ENCODE data around the gene P3H4. TPM values are rescaled to one million over a fixed set of nuclear protein-coding genes. Genes with fewer than 3 reads are reported as not detected.

P3H4 gene
- total RNA-seq, 2 donors from 2014 or later: 0.64 to 0.89 TPM

- H3K27ac Mint-ChIP-seq: no peak overlapping the region
- no peak for ATAC-seq (replicated peaks)
- no peaks in the 10 kb centered on the region for H3K36me3 Mint-ChIP-seq (ENCODE audit: low read depth)
- peaks cover 5% of the 10 kb centered on the region for H3K27me3 Mint-ChIP-seq
- no peak overlapping the region for H3K4me3 Mint-ChIP-seq
- H3K9me3 Mint-ChIP-seq: no peaks in the 10 kb centered on the region
- no peaks in the 10 kb centered on the region for H3K4me1 Mint-ChIP-seq
These were observed 38.6 kb downstream of the P3H4 start for GRCh38 chr17:41773190-41773588.

GRCh38 chr17:41772586-41773189, 39.1 kb downstream of the P3H4 start:
- Mint-ChIP-seq H3K9me3 (no peaks in the 10 kb centered on the region), H3K36me3 (ENCODE audit: low read depth) (no peaks in the 10 kb centered on the region), H3K27ac (no peak overlapping the region), H3K4me1 (no peaks in the 10 kb centered on the region), H3K4me3 (no peak overlapping the region), H3K27me3 (peaks cover 5% of the 10 kb centered on the region)
- ATAC-seq (replicated peaks): no peak

- Mint-ChIP-seq H3K9me3 (no peaks in the 10 kb centered on the region), H3K4me1 (no peaks in the 10 kb centered on the region), H3K27me3 (peaks cover 5% of the 10 kb centered on the region), H3K4me3 (no peak overlapping the region), H3K36me3 (ENCODE audit: low read depth) (no peaks in the 10 kb centered on the region), H3K27ac (no peak overlapping the region)
- no peak for ATAC-seq (replicated peaks)
These were observed 39.5 kb downstream of the P3H4 start for GRCh38 chr17:41772218-41772585.

- Mint-ChIP-seq H3K36me3 (ENCODE audit: low read depth) (no peaks in the 10 kb centered on the region), H3K4me3 (no peak overlapping the region)
- ATAC-seq (replicated peaks): no peak
These were observed 40.2 kb downstream of the P3H4 start for GRCh38 chr17:41771389-41772206.

GRCh38 chr17:41769985-41770384, 41.8 kb downstream of the P3H4 start:
- Mint-ChIP-seq H3K36me3 (ENCODE audit: low read depth) (no peaks in the 10 kb centered on the region), H3K27ac (no peak overlapping the region), H3K27me3 (peaks cover 4% of the 10 kb centered on the region), H3K4me3 (no peak overlapping the region), H3K9me3 (no peaks in the 10 kb centered on the region), H3K4me1 (no peaks in the 10 kb centered on the region)
- ATAC-seq (replicated peaks): no peak

More at GRCh38 chr17:41771389-41772206, 40.2 kb downstream of the P3H4 start:
- Mint-ChIP-seq H3K9me3 (no peaks in the 10 kb centered on the region), H3K4me1 (no peaks in the 10 kb centered on the region), H3K27me3 (peaks cover 5% of the 10 kb centered on the region), H3K27ac (no peak overlapping the region)

- Mint-ChIP-seq H3K4me1 (no peaks in the 10 kb centered on the region), H3K4me3 (no peak overlapping the region), H3K27ac (no peak overlapping the region), H3K36me3 (ENCODE audit: low read depth) (no peaks in the 10 kb centered on the region), H3K27me3 (peaks cover 4% of the 10 kb centered on the region), H3K9me3 (no peaks in the 10 kb centered on the region)
- no peak for ATAC-seq (replicated peaks)
These were observed 42.3 kb downstream of the P3H4 start for GRCh38 chr17:41769346-41769862.

GRCh38 chr17:41768682-41769288, 43.0 kb downstream of the P3H4 start:
- no peak for ATAC-seq (replicated peaks)
- no peaks in the 10 kb centered on the region for H3K9me3 Mint-ChIP-seq
- H3K4me3 Mint-ChIP-seq: no peak overlapping the region
- H3K27me3 Mint-ChIP-seq: peaks cover 4% of the 10 kb centered on the region
- H3K27ac Mint-ChIP-seq: no peak overlapping the region
- no peaks in the 10 kb centered on the region for H3K36me3 Mint-ChIP-seq (ENCODE audit: low read depth)
- H3K4me1 Mint-ChIP-seq: no peaks in the 10 kb centered on the region

- H3K4me1 Mint-ChIP-seq: no peaks in the 10 kb centered on the region
- H3K36me3 Mint-ChIP-seq (ENCODE audit: low read depth): no peaks in the 10 kb centered on the region
- peaks cover 4% of the 10 kb centered on the region for H3K27me3 Mint-ChIP-seq
- no peaks in the 10 kb centered on the region for H3K9me3 Mint-ChIP-seq
- no peak overlapping the region for H3K27ac Mint-ChIP-seq
- no peak for ATAC-seq (replicated peaks)
- H3K4me3 Mint-ChIP-seq: no peak overlapping the region
These were observed 44.3 kb downstream of the P3H4 start for GRCh38 chr17:41767324-41768042.

- Mint-ChIP-seq H3K27me3 (peaks cover 4% of the 10 kb centered on the region), H3K9me3 (no peaks in the 10 kb centered on the region), H3K4me1 (no peaks in the 10 kb centered on the region), H3K36me3 (ENCODE audit: low read depth) (no peaks in the 10 kb centered on the region), H3K27ac (no peak overlapping the region), H3K4me3 (no peak overlapping the region)
- ATAC-seq (replicated peaks): no peak
These were observed 45.6 kb downstream of the P3H4 start for GRCh38 chr17:41766135-41766534.

- Mint-ChIP-seq H3K36me3 (ENCODE audit: low read depth) (no peaks in the 10 kb centered on the region), H3K9me3 (no peaks in the 10 kb centered on the region), H3K27me3 (peaks cover 4% of the 10 kb centered on the region), H3K27ac (no peak overlapping the region), H3K4me3 (no peak overlapping the region), H3K4me1 (no peaks in the 10 kb centered on the region)
- ATAC-seq (replicated peaks): no peak
These were observed 48.4 kb downstream of the P3H4 start for GRCh38 chr17:41763327-41763726.

- Mint-ChIP-seq H3K27ac (no peak overlapping the region), H3K9me3 (no peaks in the 10 kb centered on the region), H3K4me3 (no peak overlapping the region), H3K27me3 (peaks cover 4% of the 10 kb centered on the region), H3K4me1 (no peaks in the 10 kb centered on the region), H3K36me3 (ENCODE audit: low read depth) (no peaks in the 10 kb centered on the region)
- ATAC-seq (replicated peaks): no peak
These were observed 48.9 kb downstream of the P3H4 start for GRCh38 chr17:41762841-41763240.

- Mint-ChIP-seq H3K9me3 (no peaks in the 10 kb centered on the region), H3K4me1 (no peaks in the 10 kb centered on the region), H3K27me3 (peaks cover 4% of the 10 kb centered on the region), H3K4me3 (no peak overlapping the region), H3K36me3 (ENCODE audit: low read depth) (no peaks in the 10 kb centered on the region), H3K27ac (no peak overlapping the region)
- no peak for ATAC-seq (replicated peaks)
These were observed 49.4 kb downstream of the P3H4 start for GRCh38 chr17:41762391-41762790.

- no peak for ATAC-seq (replicated peaks)
- no peaks in the 10 kb centered on the region for H3K9me3 Mint-ChIP-seq
- H3K27me3 Mint-ChIP-seq: peaks cover under 1% of the 10 kb centered on the region
- H3K27ac Mint-ChIP-seq: no peak overlapping the region
- no peaks in the 10 kb centered on the region for H3K4me1 Mint-ChIP-seq
- no peaks in the 10 kb centered on the region for H3K36me3 Mint-ChIP-seq (ENCODE audit: low read depth)
- no peak overlapping the region for H3K4me3 Mint-ChIP-seq
These were observed 50.9 kb downstream of the P3H4 start for GRCh38 chr17:41760878-41761277.

- no peak for ATAC-seq (replicated peaks)
- Mint-ChIP-seq H3K36me3 (ENCODE audit: low read depth) (no peaks in the 10 kb centered on the region), H3K9me3 (no peaks in the 10 kb centered on the region), H3K27me3 (no peaks in the 10 kb centered on the region), H3K27ac (no peak overlapping the region), H3K4me1 (no peaks in the 10 kb centered on the region), H3K4me3 (no peak overlapping the region)
These were observed 53.1 kb downstream of the P3H4 start for GRCh38 chr17:41758601-41759000.
